Prostate gland (tissue), 2 donors: ENCODE data around the gene UBE2O. TPM values are rescaled to one million over a fixed set of nuclear protein-coding genes. Genes with fewer than 3 reads are reported as not detected.

Experiments used
- DNase-seq: peaks from one replicate; pipeline ENCODE4 v3.0.0-alpha.2; 2019; ENCODE audit warnings: low spot score
- H3K27ac ChIP-seq, 2 donors: fragments of 200-600 bp; sonication (generic); 2 replicates each; pipeline ENCODE4 v1.5.1; 2017 to 2019
- H3K27me3 ChIP-seq: fragments of 200-600 bp; sonication (generic); replicated peaks from 2 replicates; pipeline ENCODE4 v1.5.1; 2019; ENCODE audit not compliant: insufficient read depth
- H3K36me3 ChIP-seq, 2 donors: fragments of 200-600 bp; sonication (generic); 1 replicate in 1 of 2; 2 replicates in 1 of 2; pipeline versions ENCODE4 v1.5.1 to v1.8.1; 2017 to 2019
- H3K4me1 ChIP-seq: fragments of 200-600 bp; sonication (generic); replicated peaks from 2 replicates; pipeline ENCODE4 v1.5.1; 2019
- H3K4me3 ChIP-seq, 2 donors: fragments of 200-600 bp; sonication (generic); 2 replicates each; pipeline ENCODE4 v1.5.1; 2017 to 2019
- H3K9me3 ChIP-seq: fragments of 200-600 bp; sonication (generic); 2 replicates; pipeline ENCODE4 v1.5.1; 2017
- CTCF ChIP-seq, 4 experiments: fragments of 200-600 bp in 2 of 4; fragments of 450-650 bp in 2 of 4; sonication (generic) in 2 of 4; IDR thresholded peaks; 1 replicate in 3 of 4; 2 replicates in 1 of 4; pipeline ENCODE4 v1.5.1; 2016 to 2019; ENCODE audit warnings: antibody characterized with exemption in 4 of 4, mild to moderate bottlenecking in 2 of 4, moderate library complexity in 2 of 4
- POLR2A ChIP-seq: fragments of 450-650 bp; IDR thresholded peaks from one replicate; pipeline ENCODE4 v1.6.1; 2016; ENCODE audit warnings: antibody characterized with exemption, mild to moderate bottlenecking
- POLR2AphosphoS5 ChIP-seq: sonication (generic); formaldehyde crosslinking; IDR thresholded peaks from one replicate; pipeline ENCODE4 v1.6.1; 2017; ENCODE audit warnings: antibody characterized with exemption
- WGBS: methylation state at CpG from one replicate; pipeline ENCODE4 v1.1.5; 2018; 5-methylcytosine and 5-hydroxymethylcytosine counted together
- intact Hi-C: fragments of 100-400 bp; cut with DNase I; formaldehyde crosslinking; loops from one replicate; pipeline ENCODE4 v1.14.2; 2022
- total RNA-seq, 2 donors: library from RNA; depleted of rRNA; stranded (reverse); fragments of >200 nt; gene quantifications; one replicate each; pipeline ENCODE4 v1.1.0, GENCODE V29; 2016

The UBE2O gene
- total RNA-seq, 2 donors from 2014 or later = 19.9 to 39.8 TPM

GRCh38 chr17:76485569-76485968 is 32.6 kb upstream of the UBE2O start:
- H3K4me3 ChIP-seq = no peak overlapping the region
- no peak overlapping the region for H3K27ac ChIP-seq
- no peaks in the 10 kb centered on the region for H3K36me3 ChIP-seq
- H3K9me3 ChIP-seq = no peaks in the 10 kb centered on the region
- DNase-seq = no peak
- H3K27me3 ChIP-seq = no peaks in the 10 kb centered on the region
- TF ChIP-seq POLR2A = no peak
- peak; percentile 62 for TF ChIP-seq POLR2AphosphoS5
- TF ChIP-seq CTCF (IDR thresholded peaks at IDR 0.05) = no peak
- intact Hi-C loops = no loop called here
- WGBS = 42% methylated on average over 11 of the region's 11 CpGs
- H3K4me1 ChIP-seq = no peaks in the 10 kb centered on the region

GRCh38 chr17:76484228-76484725 is 31.3 kb upstream of the UBE2O start:
- intact Hi-C loops = no loop called here
- no peak for DNase-seq
- Histone ChIP-seq H3K9me3 (no peaks in the 10 kb centered on the region), H3K4me3 (no peak overlapping the region), H3K4me1 (no peaks in the 10 kb centered on the region), H3K36me3 (no peaks in the 10 kb centered on the region), H3K27me3 (no peaks in the 10 kb centered on the region), H3K27ac (no peak overlapping the region)
- no peak for TF ChIP-seq POLR2A
- no peak for TF ChIP-seq CTCF (IDR thresholded peaks at IDR 0.05)
- TF ChIP-seq POLR2AphosphoS5 = no peak
- WGBS = 89% methylated on average over 11 of the region's 11 CpGs

GRCh38 chr17:76481071-76481655 is 28.2 kb upstream of the UBE2O start:
- Histone ChIP-seq H3K27me3 (no peaks in the 10 kb centered on the region), H3K4me1 (no peaks in the 10 kb centered on the region), H3K9me3 (no peaks in the 10 kb centered on the region), H3K4me3 (no peak overlapping the region), H3K36me3 (no peaks in the 10 kb centered on the region), H3K27ac (no peak overlapping the region)
- intact Hi-C loops = no loop called here
- TF ChIP-seq POLR2AphosphoS5 = no peak
- TF ChIP-seq POLR2A = no peak
- no peak for TF ChIP-seq CTCF (IDR thresholded peaks at IDR 0.05)
- 79% methylated on average over 21 of the region's 21 CpGs for WGBS
- DNase-seq = no peak

GRCh38 chr17:76480632-76481031 is 27.7 kb upstream of the UBE2O start:
- no peaks in the 10 kb centered on the region for H3K36me3 ChIP-seq
- no peaks in the 10 kb centered on the region for H3K9me3 ChIP-seq
- intact Hi-C loops = no loop called here
- H3K4me1 ChIP-seq = no peaks in the 10 kb centered on the region
- no peak overlapping the region for H3K27ac ChIP-seq
- no peaks in the 10 kb centered on the region for H3K27me3 ChIP-seq
- no peak for TF ChIP-seq POLR2A
- no peak for TF ChIP-seq POLR2AphosphoS5
- TF ChIP-seq CTCF (IDR thresholded peaks at IDR 0.05) = no peak
- DNase-seq = no peak
- WGBS = 57% methylated on average over 15 of the region's 15 CpGs
- H3K4me3 ChIP-seq = no peak overlapping the region

- no peak overlapping the region for H3K4me3 ChIP-seq
- no peak for TF ChIP-seq POLR2AphosphoS5
- TF ChIP-seq CTCF (IDR thresholded peaks at IDR 0.05) = no peak
- no peak for TF ChIP-seq POLR2A
- H3K9me3 ChIP-seq = no peaks in the 10 kb centered on the region
- H3K27ac ChIP-seq = no peak overlapping the region
- 93% methylated on average over 14 of the region's 14 CpGs for WGBS
- no peaks in the 10 kb centered on the region for H3K4me1 ChIP-seq
- DNase-seq = no peak
- no peaks in the 10 kb centered on the region for H3K27me3 ChIP-seq
- intact Hi-C loops = no loop called here
- no peaks in the 10 kb centered on the region for H3K36me3 ChIP-seq
Observed at GRCh38 chr17:76479515-76480060, 26.6 kb upstream of the UBE2O start.
